ENCODE results near the gene OLFML3.

OLFML3 gene

DNA sequence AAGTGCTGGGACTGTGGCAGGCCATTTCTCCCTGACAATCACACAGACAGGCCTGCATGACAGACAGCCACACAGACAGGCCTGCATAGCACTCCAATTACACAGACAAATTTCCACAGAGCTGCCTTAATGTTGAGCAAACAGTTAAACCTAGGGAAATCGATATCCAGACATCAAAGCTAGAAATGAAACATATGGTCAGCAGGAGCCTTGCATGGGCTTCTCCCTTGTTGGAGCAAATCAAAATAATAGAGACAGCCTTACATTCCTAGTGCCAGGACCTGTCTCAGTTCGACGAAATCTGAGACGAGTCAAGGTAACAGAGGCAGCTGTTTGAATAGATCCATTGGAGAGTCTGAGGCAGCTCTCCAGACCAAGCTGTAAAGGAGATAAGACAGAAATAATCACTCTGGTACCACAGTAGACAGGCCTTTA is 42.4 kb downstream of the OLFML3 start:
- no peak for DNase-seq (ENCODE audit: low spot score in 2 of 2)
- Mint-ChIP-seq H3K9me3 (no peaks in the 10 kb centered on the region), H3K4me3 (no peak overlapping the region), H3K27ac (no peak overlapping the region), H3K4me1 (no peaks in the 10 kb centered on the region), H3K36me3 (no peaks in the 10 kb centered on the region)
- no peak for ATAC-seq

DNA sequence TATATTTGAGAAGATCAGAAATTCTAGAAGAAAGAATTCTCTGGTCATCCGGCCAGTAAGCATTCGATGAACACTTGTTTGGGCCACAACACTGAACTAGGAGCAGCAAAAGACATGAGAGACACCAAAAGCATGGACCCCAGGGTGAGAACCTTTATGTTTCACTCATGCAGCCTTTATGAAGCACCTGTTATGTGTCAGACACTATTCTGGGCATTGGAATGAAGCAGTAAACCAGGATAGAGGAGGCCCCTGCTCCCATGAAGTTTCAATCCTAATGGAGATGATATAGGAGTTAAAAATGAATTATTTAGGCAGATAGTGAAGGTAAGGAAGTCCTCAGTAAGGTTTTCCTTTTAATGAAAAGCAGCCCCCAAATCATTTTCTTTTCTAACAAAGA is 43.6 kb downstream of the OLFML3 start:
- ATAC-seq (no peak), DNase-seq (ENCODE audit: low spot score in 2 of 2) (no peak)
- no peaks in the 10 kb centered on the region for H3K9me3 Mint-ChIP-seq
- H3K27ac Mint-ChIP-seq: no peak overlapping the region
- no peaks in the 10 kb centered on the region for H3K36me3 Mint-ChIP-seq
- no peak overlapping the region for H3K4me3 Mint-ChIP-seq
- no peaks in the 10 kb centered on the region for H3K4me1 Mint-ChIP-seq

DNA sequence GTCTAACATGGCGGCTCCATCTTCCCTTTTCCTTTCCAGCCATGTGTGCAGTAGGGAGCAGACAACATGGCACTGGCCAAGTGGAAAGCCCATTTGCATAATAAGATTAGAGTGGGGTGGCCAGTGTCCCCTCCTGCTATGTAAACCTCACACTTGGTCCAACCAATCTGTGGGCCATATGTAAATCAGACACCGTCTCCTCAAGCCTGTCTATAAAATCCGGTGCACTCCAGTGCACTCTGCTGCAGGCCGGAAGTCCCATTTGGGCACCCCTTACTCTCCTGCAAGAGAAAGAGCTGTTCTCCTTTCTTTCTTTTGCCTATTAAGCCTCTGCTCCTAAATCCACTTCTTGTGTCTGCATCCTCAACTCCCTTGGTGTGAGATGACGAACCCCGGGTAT is 44.1 kb downstream of the OLFML3 start:
- Mint-ChIP-seq H3K36me3 (no peaks in the 10 kb centered on the region), H3K4me3 (no peak overlapping the region), H3K4me1 (no peaks in the 10 kb centered on the region), H3K27ac (no peak overlapping the region), H3K9me3 (no peaks in the 10 kb centered on the region)
- ATAC-seq: no peak
- DNase-seq (ENCODE audit: low spot score in 2 of 2): no peak

DNA sequence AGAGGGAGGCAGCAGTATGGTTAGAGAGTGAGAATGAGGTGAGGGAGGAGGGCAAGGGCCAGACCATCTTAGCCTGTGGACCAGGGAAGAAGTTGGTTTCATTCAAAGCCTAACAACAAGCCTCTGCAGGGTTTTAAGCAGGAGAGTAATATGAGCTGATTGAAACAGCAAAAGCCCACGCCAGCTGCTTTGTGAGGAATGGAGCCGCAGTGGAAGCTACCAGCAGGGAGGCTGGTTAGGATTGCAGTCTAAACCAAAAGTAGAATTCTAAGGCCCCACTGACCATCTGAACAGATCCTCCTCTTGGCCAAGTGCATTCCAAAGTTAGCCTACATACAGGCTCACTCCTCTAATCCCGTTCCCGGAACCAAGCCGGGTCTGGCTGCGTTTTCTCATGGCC is 44.8 kb downstream of the OLFML3 start:
- Mint-ChIP-seq H3K4me1 (no peaks in the 10 kb centered on the region), H3K4me3 (no peak overlapping the region), H3K36me3 (no peaks in the 10 kb centered on the region), H3K27ac (no peak overlapping the region), H3K9me3 (no peaks in the 10 kb centered on the region)
- ATAC-seq: no peak
- no peak for DNase-seq (ENCODE audit: low spot score in 2 of 2)

DNA sequence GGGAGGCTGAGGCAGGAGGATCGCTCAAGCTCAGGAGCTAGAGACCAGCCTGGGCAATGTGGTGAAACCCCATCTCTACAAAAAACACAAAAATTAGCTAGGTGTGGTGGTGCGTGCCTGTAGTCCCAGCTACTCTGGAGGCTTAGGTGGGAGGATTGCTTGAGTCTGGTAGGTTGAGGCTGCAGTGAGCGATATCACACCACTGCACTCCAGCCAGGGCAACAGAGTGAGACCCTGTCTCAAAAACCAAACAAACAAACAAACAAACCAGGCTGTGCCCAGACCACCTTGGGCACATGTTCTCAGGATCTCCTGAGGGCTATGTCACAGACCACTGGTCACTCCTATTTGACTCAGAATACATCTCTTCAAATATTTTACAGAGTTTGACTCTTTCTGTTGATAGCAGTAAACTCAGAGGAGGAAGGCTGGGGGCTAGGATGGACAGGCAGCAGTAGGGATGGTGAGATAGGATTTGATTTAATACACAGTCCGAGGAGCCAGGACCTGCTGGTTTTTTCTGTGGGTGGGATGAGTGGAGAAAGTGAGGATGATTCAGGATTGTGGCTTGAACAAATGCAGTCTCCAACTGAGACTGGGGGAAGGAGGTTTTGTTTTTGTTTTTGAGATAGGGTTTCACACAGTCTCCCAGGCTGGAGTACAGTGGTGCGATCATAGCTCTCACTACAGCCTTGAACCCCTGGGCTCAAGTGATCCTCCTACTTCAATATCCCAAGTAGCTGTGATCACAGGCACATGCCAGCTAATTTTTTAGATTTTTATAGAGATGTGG is 46.5 kb downstream of the OLFML3 start:
- Mint-ChIP-seq H3K9me3 (no peaks in the 10 kb centered on the region), H3K27ac (no peak overlapping the region), H3K4me3 (no peak overlapping the region), H3K4me1 (no peaks in the 10 kb centered on the region), H3K36me3 (no peaks in the 10 kb centered on the region)
- DNase-seq (ENCODE audit: low spot score in 2 of 2) (no peak), ATAC-seq (no peak)

DNA sequence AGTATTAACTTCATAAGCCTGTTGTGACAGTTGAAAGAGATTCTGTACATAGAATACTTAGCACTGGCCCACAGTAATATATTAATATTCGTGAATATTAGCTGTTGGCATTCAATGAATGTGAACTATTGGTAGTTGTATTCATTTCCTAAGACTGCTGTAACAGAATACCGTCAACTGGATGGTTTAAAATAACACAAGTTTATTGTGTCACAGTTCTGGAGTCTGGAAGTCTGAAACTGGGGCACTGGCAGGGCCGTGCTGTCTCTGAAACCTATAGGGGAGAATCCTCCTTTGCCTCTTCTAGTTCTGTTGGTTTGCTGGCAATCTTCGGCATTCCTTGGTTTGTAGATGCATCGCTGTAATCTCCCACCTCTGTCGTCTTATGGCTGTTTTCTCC is 47.5 kb downstream of the OLFML3 start:
- DNase-seq (ENCODE audit: low spot score in 2 of 2) (no peak), ATAC-seq (no peak)
- H3K27ac Mint-ChIP-seq: no peak overlapping the region
- no peaks in the 10 kb centered on the region for H3K9me3 Mint-ChIP-seq
- no peaks in the 10 kb centered on the region for H3K4me1 Mint-ChIP-seq
- H3K4me3 Mint-ChIP-seq: no peak overlapping the region
- no peaks in the 10 kb centered on the region for H3K36me3 Mint-ChIP-seq
